Stimulated activated CD8-positive, alpha-beta memory T cell treated with anti-CD3 and anti-CD28 coated beads, Interleukin-2, amount 100 ng/mL, for 1 hour (primary cell): ENCODE measurements around the gene ADPRM.
"Not testable (repeated sequence)": the region's sequence is repeated elsewhere in the genome, so short reads cannot be mapped to it uniquely, and the experiment has no call there.

ENCODE experiments used
- DNase-seq, 2 donors: peaks; one replicate each; pipeline ENCODE4 v3.0.0-alpha.2; 2020; ENCODE audit warnings: low read depth in 2 of 2

The ADPRM gene

GRCh38 chr17:10699856-10700255 lies 2.5 kb downstream of the ADPRM start:
- no peak for DNase-seq

GRCh38 chr17:10702574-10702973 lies 5.2 kb downstream of the ADPRM start:
- DNase-seq: no peak

DNA sequence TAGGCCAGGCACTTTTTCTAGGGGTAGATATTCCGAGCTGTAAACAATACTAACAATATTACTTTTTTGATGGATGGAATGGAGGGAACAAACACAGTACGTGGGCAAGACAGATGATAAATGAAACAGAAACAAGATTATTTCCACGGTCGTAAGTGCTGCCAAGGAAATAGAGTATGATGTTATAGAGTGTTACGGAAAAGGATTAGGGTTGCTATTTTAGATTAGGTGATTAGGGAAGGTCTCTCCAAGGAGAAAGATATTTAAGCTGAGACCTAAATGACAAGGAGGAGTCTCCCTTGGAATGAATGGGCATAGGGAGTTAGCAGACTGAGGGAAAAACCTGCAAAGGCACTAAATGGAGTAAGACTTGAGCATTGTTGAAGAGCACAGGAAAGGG lies 8.3 kb downstream of the ADPRM start:
- no peak for DNase-seq

DNA sequence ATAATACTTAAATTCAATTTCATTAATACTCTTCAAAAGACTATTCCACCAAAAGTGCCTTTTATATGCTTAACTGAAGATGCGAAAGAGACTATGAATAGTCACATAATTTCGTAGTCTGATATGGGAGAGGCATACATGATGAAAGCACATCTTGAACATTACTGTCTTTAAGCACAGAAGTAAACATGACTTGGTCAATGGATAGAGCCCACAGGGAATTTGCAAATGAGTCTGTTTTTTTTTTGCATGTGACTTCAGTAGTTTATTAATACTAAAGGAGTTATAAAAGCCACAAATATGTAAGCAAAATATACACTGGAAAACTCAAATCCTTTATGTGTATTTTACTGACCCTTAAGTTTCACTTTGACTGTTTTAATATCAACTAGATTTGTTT lies 15.9 kb downstream of the ADPRM start:
- no peak for DNase-seq

DNA sequence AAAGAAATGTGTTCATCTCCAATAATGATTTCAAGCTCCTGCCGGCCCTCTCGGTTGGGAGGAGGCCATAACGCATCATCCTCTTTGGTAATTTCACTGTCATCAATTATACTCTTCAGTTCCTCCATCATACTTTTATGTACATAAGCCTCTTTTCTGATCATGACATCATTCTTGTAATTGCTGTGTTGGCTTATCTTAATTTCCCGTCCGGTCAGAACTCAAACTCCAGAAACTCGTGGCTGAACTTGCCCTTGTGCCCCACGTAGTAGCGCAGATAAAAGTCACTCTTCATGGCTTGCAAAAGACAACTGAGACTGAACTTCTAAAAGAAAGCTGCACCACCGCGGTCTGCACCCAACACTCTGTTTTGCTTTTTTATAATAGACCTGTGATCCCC lies 18.8 kb downstream of the ADPRM start:
- no peak for DNase-seq

DNA sequence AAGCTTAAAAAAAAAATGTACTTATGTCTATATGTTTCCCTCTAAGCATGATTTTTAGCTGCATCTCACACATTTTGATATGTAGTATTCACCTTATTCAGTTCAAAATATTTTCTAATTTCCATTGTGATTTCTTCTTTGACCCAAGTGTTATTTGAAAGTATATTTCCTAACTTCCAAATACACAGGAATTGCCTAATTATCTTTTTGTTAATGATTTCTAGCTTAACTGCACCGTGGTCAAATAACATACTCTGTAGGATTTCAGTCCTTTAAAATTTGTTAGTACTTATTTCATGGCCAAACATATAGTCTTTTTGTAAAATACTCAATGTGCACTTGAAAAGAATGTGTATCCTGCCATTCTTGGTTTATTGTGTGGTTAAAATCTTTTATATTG lies 21.2 kb downstream of the ADPRM start:
- DNase-seq: no peak

DNA sequence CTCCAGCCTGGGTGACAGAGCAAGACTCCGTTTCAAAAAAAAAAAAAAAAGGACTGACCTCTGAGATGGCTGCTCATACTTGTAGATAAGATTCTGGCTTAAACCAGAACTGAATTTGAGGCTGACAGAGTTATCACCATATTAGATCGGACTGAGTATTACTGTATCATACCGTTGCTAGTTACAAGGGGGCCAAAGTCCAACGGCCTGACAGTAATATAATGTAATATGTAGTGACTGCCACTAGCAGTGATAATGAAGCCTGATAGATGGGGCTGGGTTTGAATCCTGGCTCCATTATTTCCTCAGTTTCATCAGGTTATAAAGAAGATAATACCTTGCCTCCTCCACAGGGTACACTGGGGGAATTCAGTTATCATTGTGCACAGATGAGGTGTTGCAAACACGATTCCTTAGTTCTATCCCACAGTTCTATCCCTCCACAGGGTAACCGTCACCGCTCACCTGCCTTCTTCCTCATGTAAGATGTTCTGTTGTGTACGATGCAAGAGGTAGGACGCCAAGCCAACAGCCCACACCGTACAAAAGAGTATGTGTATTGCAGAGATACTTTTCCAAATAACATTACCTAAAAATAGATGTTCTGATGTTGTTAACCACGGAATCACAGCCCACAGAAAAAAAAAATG lies 27.3 kb downstream of the ADPRM start:
- DNase-seq: no peak

DNA sequence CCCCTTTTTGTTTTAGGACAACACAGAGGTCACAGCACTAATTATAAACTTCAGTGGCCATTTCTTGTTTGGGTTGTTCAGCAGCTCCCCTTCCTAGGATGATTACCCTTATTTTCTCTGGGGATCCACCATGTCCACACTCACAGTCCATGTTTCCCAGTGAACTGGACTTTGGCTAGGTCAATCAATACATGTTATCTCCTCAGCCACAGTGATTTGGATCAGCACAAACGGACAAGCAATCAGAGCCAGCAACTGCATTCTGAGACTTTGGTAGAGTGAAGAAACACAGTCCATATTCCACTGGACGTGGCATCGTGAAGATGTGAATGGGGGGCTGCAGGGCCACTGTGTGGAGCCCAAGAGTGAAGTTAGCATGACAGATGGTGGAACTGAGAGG lies 27.9 kb downstream of the ADPRM start:
- no peak for DNase-seq

- DNase-seq: no peak
These were observed 28.8 kb downstream of the ADPRM start for GRCh38 chr17:10726196-10726595.

DNA sequence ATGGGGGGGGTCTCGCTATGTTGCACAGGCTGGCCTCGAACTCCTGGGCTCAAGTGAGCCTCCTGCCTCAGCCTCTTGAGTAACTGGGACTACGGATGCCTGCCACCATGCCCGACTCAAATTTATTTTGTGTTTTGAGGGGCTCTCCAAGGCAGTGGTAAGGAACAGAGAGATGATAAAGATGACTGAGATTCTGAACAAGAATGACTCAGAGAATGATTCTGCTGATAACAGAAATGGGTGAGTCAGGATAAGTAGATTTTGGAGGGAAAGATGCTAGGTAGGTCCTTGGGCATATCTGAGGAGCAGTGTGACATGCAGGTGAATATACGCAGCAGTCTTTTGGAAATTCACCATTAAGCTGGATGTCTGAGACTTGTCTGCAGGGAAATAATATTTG lies 29.8 kb downstream of the ADPRM start:
- no peak for DNase-seq

GRCh38 chr17:10728331-10728892 lies 31.0 kb downstream of the ADPRM start:
- no peak for DNase-seq

GRCh38 chr17:10729334-10730193 lies 32.2 kb downstream of the ADPRM start, which contains the start of gene TMEM220:
TMEM220 (minus strand) TSS chr17:10730023; CDS start chr17:10729851, 172 bp downstream.
- DNase-seq: peak in 1 of 2 donors; percentile 12

DNA sequence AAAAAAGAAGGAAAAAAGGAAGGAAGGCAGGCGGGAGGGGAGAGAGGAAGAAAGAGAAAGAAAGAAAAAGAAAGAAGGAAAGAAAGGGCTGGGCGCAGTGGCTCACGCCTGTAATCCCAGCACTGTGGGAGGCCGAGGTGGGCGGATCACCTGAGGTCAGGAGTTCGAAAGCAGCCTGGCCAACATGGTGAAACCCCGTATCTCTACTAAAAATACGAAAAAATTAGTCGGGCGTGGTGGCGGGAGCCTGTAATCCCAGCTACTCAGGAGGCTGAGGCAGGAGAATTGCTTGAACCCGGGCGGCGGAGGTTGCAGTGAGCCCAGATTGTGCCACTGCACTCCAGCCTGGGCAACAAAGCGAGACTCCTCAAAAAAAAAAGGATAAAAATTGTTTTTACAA lies 32.9 kb downstream of the ADPRM start:
- DNase-seq: not testable (repeated sequence)

DNA sequence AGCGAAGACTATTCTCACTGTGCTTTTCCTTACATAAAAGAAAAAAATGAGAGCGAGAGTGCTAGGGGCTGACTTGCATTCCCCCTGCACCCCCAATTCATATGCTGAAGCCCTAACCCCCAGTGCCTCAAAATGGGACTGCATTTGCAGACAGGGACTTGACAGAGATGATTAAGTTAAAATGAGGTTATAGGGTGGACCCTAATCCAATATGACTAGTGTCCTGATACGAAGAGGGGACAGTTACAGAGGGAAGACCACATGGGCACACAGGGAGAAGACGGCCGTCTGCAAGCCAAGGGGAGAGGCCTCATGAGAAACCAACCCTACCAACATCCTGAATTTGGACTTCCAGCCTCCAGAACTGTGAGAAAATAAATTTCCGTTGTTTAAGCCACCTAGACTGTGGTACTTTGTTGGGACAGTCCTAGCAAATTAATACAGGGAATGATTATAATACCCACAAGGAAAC lies 34.0 kb downstream of the ADPRM start:
- no peak for DNase-seq

DNA sequence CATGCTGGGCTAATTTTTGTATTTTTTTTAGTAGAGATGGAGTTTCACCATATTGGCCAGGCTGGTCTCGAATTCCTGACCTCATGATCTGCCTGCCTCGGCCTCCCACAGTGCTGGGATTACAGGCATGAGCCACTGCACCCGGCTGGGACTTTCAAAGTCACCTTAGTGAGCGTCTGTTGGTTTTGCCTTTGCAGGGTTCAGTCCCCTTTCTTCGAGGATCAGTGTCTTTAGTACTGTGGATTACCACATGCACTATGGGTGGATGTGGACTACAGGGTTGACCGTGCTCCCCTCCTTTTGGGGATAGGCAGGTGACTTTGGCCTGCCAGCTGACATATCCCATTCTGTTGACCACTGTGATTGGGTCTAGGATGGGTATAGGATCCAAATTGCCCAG lies 34.7 kb downstream of the ADPRM start:
- not testable (repeated sequence) for DNase-seq

GRCh38 chr17:10733666-10734065 lies 36.3 kb downstream of the ADPRM start:
- DNase-seq: no peak

- DNase-seq: no peak
These were observed 37.9 kb downstream of the ADPRM start for GRCh38 chr17:10735251-10735650.

- DNase-seq: no peak
These were observed 38.4 kb downstream of the ADPRM start for GRCh38 chr17:10735821-10736220.

- DNase-seq: no peak
These were observed 39.8 kb downstream of the ADPRM start for GRCh38 chr17:10737168-10737622.

GRCh38 chr17:10737736-10738135 lies 40.3 kb downstream of the ADPRM start:
- DNase-seq: no peak

- DNase-seq: no peak
These were observed 41.3 kb downstream of the ADPRM start for GRCh38 chr17:10738521-10739258.

DNA sequence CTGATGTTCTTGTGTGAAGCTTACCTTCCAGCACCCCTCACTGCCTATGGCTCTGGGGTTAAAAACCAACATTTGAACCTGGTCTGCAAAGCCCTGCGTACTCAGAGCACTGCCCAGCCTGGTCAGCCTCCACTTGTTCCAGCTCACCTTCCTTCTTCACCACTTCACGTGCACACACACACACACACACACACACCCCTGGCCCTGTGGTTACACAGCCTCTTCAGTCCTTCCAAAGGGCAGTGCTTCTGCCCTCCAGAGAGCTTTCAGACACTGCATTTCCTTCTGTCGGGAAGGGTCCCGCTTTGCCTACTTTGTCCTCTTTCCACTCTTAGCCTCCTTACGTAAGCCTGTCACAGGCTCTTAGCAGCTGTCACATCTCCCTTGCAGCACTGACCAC lies 42.0 kb downstream of the ADPRM start:
- DNase-seq: no peak
